GM19397 (cell line): Measurements from ENCODE around the gene DLG1.
"Not testable (repeated sequence)": the region's sequence is repeated elsewhere in the genome, so short reads cannot be mapped to it uniquely, and the experiment has no call there.

Experiments used
- ATAC-seq: cut with Tn5 transposase; IDR thresholded peaks from one replicate; pipeline ENCODE4 v1.9.1; 2021; ENCODE audit warnings: mild to moderate bottlenecking, moderate library complexity; ENCODE audit not compliant: unreplicated experiment

Gene DLG1

GRCh38 chr3:197292083-197292646, 6.2 kb downstream of the DLG1 start:
- no peak for ATAC-seq

- ATAC-seq, result no peak
These were observed 8.7 kb downstream of the DLG1 start for GRCh38 chr3:197289726-197290125.

GRCh38 chr3:197286678-197287077, 11.7 kb downstream of the DLG1 start:
- ATAC-seq, result no peak

- no peak for ATAC-seq
These were observed 12.9 kb downstream of the DLG1 start for GRCh38 chr3:197285557-197285956.

GRCh38 chr3:197283045-197283444, 15.4 kb downstream of the DLG1 start:
- no peak for ATAC-seq

GRCh38 chr3:197281849-197282248, 16.6 kb downstream of the DLG1 start:
- ATAC-seq, result no peak

- no peak for ATAC-seq
These were observed 18.3 kb downstream of the DLG1 start for GRCh38 chr3:197280156-197280555.

GRCh38 chr3:197278933-197279332, 19.5 kb downstream of the DLG1 start:
- no peak for ATAC-seq

- not testable (repeated sequence) for ATAC-seq
These were observed 21.6 kb downstream of the DLG1 start for GRCh38 chr3:197276808-197277207.

- no peak for ATAC-seq
These were observed 27.7 kb downstream of the DLG1 start for GRCh38 chr3:197270558-197271317.

GRCh38 chr3:197269024-197269423, 29.4 kb downstream of the DLG1 start:
- ATAC-seq, result no peak

GRCh38 chr3:197268294-197268693, 30.1 kb downstream of the DLG1 start:
- ATAC-seq, result no peak

- ATAC-seq, result no peak
These were observed 32.1 kb downstream of the DLG1 start for GRCh38 chr3:197266331-197266730.

GRCh38 chr3:197262709-197263108, 35.7 kb downstream of the DLG1 start:
- ATAC-seq, result no peak

- ATAC-seq, result no peak
These were observed 37.3 kb downstream of the DLG1 start for GRCh38 chr3:197261164-197261509.

- ATAC-seq, result no peak
These were observed 37.8 kb downstream of the DLG1 start for GRCh38 chr3:197260491-197261163.

GRCh38 chr3:197259096-197259495, 39.3 kb downstream of the DLG1 start:
- ATAC-seq, result no peak

GRCh38 chr3:197258168-197258755, 40.1 kb downstream of the DLG1 start:
- no peak for ATAC-seq

GRCh38 chr3:197257711-197258110, 40.7 kb downstream of the DLG1 start:
- ATAC-seq, result no peak

- ATAC-seq, result no peak
These were observed 41.5 kb downstream of the DLG1 start for GRCh38 chr3:197256836-197257444.

- no peak for ATAC-seq
These were observed 42.3 kb downstream of the DLG1 start for GRCh38 chr3:197256104-197256503.
